OCI-LY1 (cell line): ENCODE data around the gene SEC24C.

Experiments
- H2AFZ ChIP-seq: fragments of 200-600 bp; sonication (generic), shearing (Covaris generic); 2 replicates; pipeline ENCODE4 v1.6.0; 2014; ENCODE audit warnings: antibody characterized with exemption, mild to moderate bottlenecking, low read length
- H3F3A ChIP-seq: fragments of 200-600 bp; sonication (generic), shearing (Covaris generic); 2 replicates; pipeline ENCODE4 v1.6.0; 2014; ENCODE audit warnings: mild to moderate bottlenecking, antibody characterized with exemption, low read length, moderate library complexity; ENCODE audit not compliant: insufficient read depth
- H3K27ac ChIP-seq: fragments of 200-600 bp; sonication (generic); 2 replicates; pipeline ENCODE4 v1.5.1; 2014; ENCODE audit warnings: low read length, mixed run types, mild to moderate bottlenecking, low read depth; ENCODE audit not compliant: poor library complexity, severe bottlenecking
- H3K27me3 ChIP-seq: fragments of 200-600 bp; sonication (generic); 2 replicates; pipeline ENCODE4 v1.6.0; 2014; ENCODE audit warnings: antibody characterized with exemption, mild to moderate bottlenecking, low read length, moderate library complexity; ENCODE audit not compliant: insufficient read depth
- H3K36me3 ChIP-seq: fragments of 200-600 bp; sonication (generic); 2 replicates; pipeline ENCODE4 v1.6.1; 2014; ENCODE audit warnings: mild to moderate bottlenecking, antibody characterized with exemption, low read length, moderate library complexity, mixed read lengths; ENCODE audit not compliant: insufficient read depth
- H3K4me1 ChIP-seq: fragments of 200-600 bp; sonication (generic); 2 replicates; pipeline ENCODE4 v1.5.1; 2014; ENCODE audit warnings: mild to moderate bottlenecking, low read length, moderate library complexity; ENCODE audit not compliant: insufficient read depth, severe bottlenecking
- H3K4me2 ChIP-seq: fragments of 200-600 bp; sonication (generic), shearing (Covaris generic); 2 replicates; pipeline ENCODE4 v1.6.1; 2014; ENCODE audit warnings: low read length
- H3K4me3 ChIP-seq: fragments of 200-600 bp; sonication (generic); 2 replicates; pipeline ENCODE4 v1.5.1; 2014; ENCODE audit warnings: low read length, low read depth, mild to moderate bottlenecking, mixed read lengths; ENCODE audit not compliant: poor library complexity, severe bottlenecking
- H3K79me2 ChIP-seq: fragments of 200-600 bp; shearing (Covaris generic); 2 replicates; pipeline ENCODE4 v1.6.1; 2016; ENCODE audit warnings: mixed run types, low read length, mixed read lengths; ENCODE audit not compliant: insufficient read depth
- H3K9ac ChIP-seq: fragments of 200-600 bp; sonication (generic), shearing (Covaris generic); 2 replicates; pipeline ENCODE4 v1.6.1; 2014; ENCODE audit warnings: mild to moderate bottlenecking, low read length, mixed read lengths
- H3K9me2 ChIP-seq: fragments of 200-600 bp; sonication (generic), shearing (Covaris generic); 2 replicates; pipeline ENCODE4 v1.6.1; 2014; ENCODE audit warnings: low read depth, mild to moderate bottlenecking, low read length, mixed read lengths
- H3K9me3 ChIP-seq: fragments of 200-600 bp; shearing (Covaris generic); 2 replicates; pipeline ENCODE4 v1.6.1; 2014; ENCODE audit warnings: low read length, mixed read lengths
- H4K20me1 ChIP-seq: fragments of 200-600 bp; sonication (generic), shearing (Covaris generic); 2 replicates; pipeline ENCODE4 v1.6.0; 2016; ENCODE audit warnings: mild to moderate bottlenecking, low read length; ENCODE audit not compliant: insufficient read depth
- EZH2 ChIP-seq: fragments of 200-600 bp; sonication (generic), shearing (Covaris generic); IDR thresholded peaks from 2 replicates; pipeline ENCODE4 v1.8.0; 2017; ENCODE audit warnings: borderline replicate concordance, mixed run types, mild to moderate bottlenecking, antibody characterized with exemption, low read length, moderate library complexity, mixed read lengths
- TF ChIP-seq, protein P1 (sequence below): fragments of 200-600 bp; sonication (generic), shearing (Covaris generic); IDR thresholded peaks from 2 replicates; pipeline ENCODE4 v1.5.1; 2017; ENCODE audit warnings: mild to moderate bottlenecking, antibody characterized with exemption, low read length, moderate library complexity, mixed read lengths

SEC24C gene

DNA sequence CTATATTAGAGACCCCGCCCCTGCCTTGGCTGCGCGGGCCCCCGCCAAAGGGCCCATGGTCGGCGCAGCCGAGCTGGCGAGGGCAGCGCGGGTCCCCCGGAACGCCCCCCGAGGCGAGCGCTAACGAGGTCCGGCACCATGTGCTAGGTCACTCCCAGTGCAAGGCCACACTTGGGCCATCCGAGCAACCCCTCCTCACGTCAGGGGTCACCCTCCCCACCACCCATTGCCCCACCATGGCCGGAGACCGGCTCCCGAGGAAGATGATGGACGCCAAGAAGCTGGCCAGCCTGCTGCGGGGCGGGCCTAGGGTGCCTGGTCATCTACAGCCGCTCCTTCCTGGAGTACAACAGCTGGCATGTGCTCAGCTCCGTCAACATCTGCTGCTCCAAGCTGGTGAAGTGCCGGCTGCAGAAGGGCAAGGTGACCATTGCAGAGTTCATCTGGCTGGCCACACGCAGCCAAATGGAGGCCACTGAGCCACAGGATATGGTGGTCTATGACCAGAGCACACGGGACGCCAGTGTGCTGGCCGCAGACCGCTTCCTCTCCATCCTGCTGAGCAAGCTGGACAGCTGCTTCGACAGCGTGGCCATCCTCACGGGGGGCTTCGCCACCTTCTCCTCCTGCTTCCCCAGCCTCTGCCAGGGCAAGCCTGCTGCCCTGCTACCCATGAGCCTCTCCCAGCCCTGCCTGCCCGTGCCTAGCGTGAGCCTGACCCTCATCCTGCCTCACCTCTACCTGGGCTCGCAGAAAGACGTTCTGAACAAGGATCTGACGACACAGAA lies 12.4 kb upstream of the SEC24C start:
- Histone ChIP-seq H3K4me2 (peak overlapping the region; percentile 77; the same call in 1 of the 2 replicates), H3K9me3 (no peaks in the 10 kb centered on the region), H3K27ac (no peak overlapping the region), H4K20me1 (no peaks in the 10 kb centered on the region), H3K4me3 (peak overlapping the region; percentile 71), H3K36me3 (peaks cover 24% of the 10 kb centered on the region), H3K4me1 (peaks cover 18% of the 10 kb centered on the region), H3F3A (no peaks in the 10 kb centered on the region), H3K27me3 (no peaks in the 10 kb centered on the region), H2AFZ (no peak overlapping the region), H3K9me2 (no peaks in the 10 kb centered on the region), H3K79me2 (peaks cover 12% of the 10 kb centered on the region; the same call in 1 of the 2 replicates), H3K9ac (no peak overlapping the region; the same call in 1 of the 2 replicates)
- TF ChIP-seq EZH2: no peak
- TF ChIP-seq, protein P1, sequence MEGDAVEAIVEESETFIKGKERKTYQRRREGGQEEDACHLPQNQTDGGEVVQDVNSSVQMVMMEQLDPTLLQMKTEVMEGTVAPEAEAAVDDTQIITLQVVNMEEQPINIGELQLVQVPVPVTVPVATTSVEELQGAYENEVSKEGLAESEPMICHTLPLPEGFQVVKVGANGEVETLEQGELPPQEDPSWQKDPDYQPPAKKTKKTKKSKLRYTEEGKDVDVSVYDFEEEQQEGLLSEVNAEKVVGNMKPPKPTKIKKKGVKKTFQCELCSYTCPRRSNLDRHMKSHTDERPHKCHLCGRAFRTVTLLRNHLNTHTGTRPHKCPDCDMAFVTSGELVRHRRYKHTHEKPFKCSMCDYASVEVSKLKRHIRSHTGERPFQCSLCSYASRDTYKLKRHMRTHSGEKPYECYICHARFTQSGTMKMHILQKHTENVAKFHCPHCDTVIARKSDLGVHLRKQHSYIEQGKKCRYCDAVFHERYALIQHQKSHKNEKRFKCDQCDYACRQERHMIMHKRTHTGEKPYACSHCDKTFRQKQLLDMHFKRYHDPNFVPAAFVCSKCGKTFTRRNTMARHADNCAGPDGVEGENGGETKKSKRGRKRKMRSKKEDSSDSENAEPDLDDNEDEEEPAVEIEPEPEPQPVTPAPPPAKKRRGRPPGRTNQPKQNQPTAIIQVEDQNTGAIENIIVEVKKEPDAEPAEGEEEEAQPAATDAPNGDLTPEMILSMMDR: no peak

DNA sequence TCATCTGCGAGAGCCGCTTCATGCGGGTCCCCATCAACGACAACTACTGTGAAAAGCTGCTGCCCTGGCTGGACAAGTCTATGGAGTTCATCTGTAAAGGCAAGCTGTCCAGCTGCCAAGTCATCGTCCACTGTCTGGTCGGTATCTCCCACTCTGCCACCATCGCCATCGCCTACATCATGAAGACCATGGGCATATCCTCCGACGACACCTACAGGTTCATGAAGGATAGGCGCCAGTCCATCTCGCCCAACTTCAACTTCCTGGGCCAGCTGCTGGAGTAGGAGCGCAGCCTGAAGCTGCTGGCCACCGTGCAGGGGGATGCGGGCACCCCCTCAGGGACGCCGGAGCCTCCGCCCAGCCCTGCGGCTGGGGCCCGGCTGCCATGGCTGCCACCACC lies 11.7 kb upstream of the SEC24C start:
- no peaks in the 10 kb centered on the region for H3K9me3 ChIP-seq
- no peak for TF ChIP-seq EZH2
- TF ChIP-seq, protein P1: no peak
- H2AFZ ChIP-seq: no peak overlapping the region
- peaks cover 19% of the 10 kb centered on the region for H3K36me3 ChIP-seq
- H3K4me3 ChIP-seq: no peak overlapping the region
- H3K9ac ChIP-seq: no peak overlapping the region
- H3K27me3 ChIP-seq: no peaks in the 10 kb centered on the region
- H3K4me1 ChIP-seq: peaks cover 18% of the 10 kb centered on the region
- no peaks in the 10 kb centered on the region for H3K9me2 ChIP-seq
- no peaks in the 10 kb centered on the region for H4K20me1 ChIP-seq
- no peak overlapping the region for H3K27ac ChIP-seq
- peaks cover 12% of the 10 kb centered on the region; the same call in 1 of the 2 replicates for H3K79me2 ChIP-seq
- H3F3A ChIP-seq: no peaks in the 10 kb centered on the region
- H3K4me2 ChIP-seq: no peak overlapping the region

DNA sequence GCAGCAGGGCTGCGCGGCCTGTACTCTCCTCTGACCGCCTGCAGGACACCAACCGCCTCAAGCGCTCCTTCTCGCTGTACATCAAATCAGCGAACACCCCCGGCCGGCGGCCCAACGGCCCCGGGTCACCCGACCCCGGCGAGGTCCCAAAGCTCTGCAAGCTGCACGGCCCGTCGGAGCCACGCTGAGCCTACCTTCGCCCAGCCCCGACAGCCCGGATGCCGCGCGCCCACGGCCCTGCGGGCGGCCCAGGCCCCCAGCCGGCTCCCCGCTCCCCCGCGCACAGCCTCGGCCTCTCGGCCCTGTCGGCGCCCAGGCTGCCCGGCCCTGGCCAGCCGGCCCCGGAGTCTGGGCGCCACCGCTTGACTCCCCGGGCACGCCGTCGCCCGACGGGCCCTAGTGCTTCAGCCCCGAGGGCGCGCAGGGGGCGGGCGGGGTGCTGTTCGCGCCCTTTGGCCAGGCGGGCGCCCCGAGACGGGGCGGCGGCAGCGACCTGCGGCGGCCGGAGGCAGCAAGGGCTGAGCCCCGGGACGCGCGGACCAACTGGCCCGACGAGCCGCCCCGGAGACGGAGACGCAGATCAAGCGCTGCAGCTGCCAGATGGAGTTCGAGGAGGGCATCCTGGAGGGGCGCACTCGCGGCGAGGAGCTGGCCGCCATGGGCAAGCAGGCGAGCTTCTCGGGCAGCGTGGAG lies 11.1 kb upstream of the SEC24C start:
- H3K9me3 ChIP-seq: no peaks in the 10 kb centered on the region
- no peak overlapping the region for H3K4me3 ChIP-seq
- no peak overlapping the region for H3K4me2 ChIP-seq
- H4K20me1 ChIP-seq: no peaks in the 10 kb centered on the region
- no peaks in the 10 kb centered on the region for H3K27me3 ChIP-seq
- peaks cover 18% of the 10 kb centered on the region for H3K4me1 ChIP-seq
- no peaks in the 10 kb centered on the region for H3K9me2 ChIP-seq
- no peaks in the 10 kb centered on the region for H3F3A ChIP-seq
- H3K27ac ChIP-seq: no peak overlapping the region
- peaks cover 12% of the 10 kb centered on the region; the same call in 1 of the 2 replicates for H3K79me2 ChIP-seq
- H3K9ac ChIP-seq: no peak overlapping the region
- H2AFZ ChIP-seq: no peak overlapping the region
- H3K36me3 ChIP-seq: peaks cover 19% of the 10 kb centered on the region
- TF ChIP-seq, protein P1: no peak
- TF ChIP-seq EZH2: no peak
